ENCODE results near the gene NNMT.

Gene NNMT

DNA sequence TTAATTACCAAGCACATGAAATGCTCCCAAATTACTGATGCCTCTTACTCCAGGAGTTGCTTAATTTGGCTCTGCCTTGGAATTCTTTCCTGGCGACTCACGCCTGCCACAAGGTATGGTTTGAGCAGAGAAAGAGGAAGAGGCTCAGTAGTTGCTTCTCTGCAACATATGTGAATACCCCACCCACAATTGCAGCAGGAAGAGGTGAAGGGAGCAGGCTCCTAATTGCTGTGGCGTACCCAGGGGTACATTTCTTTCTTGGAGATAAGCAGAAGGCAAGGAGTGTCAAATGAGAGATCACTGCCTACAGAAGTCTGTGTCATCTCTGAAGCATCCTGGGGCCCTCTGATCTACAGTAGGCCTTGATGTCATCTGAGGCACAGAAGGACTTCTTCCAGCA, 10.6 kb upstream of the NNMT start:
- H3K4me3 ChIP-seq (ENCODE audit: low read length): no peak overlapping the region
- TF ChIP-seq ZNF274 (IDR thresholded peaks at IDR 0.05; ENCODE audit: low read depth, low read length): no peak

DNA sequence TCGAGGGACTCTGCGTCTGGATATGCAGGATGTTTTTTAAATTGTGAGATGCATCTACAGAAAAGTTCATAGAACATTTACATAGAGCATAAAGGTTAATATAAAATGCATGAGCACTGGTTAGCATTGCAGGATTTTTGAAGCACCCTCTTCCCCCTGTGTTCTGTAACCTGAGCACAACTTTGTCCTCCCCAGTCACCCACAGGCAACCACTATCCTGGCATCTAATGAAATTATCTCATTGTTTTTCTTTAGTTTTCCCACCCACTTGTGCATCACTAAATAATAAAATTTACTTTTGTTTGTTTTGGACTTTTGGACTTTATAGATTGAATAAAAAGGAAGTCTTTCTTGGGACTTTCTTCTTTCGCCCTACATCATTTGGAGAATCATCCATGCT, 10.0 kb upstream of the NNMT start:
- TF ChIP-seq ZNF274 (IDR thresholded peaks at IDR 0.05; ENCODE audit: low read depth, low read length): no peak

DNA sequence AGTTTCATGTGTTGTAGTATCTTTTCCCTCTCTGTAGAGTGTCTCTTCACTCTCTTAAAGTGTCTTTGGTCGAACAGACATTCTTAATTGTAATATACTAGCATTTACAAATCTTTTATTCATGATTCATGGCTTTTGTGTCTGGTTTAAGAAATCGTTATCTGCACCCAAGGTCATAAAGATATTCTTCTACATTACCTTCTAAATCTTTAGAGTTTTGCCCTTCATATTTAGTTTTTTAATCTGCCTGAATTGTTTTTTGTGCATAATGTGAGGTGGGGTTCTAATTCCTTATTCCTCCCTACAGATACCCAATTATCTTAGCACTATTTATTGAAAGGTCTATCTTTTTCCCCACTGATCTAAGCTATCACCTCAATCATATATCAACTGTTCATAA, 9.0 kb upstream of the NNMT start:
- no peak overlapping the region for H3K4me3 ChIP-seq (ENCODE audit: low read length)
- TF ChIP-seq ZNF274 (IDR thresholded peaks at IDR 0.05; ENCODE audit: low read depth, low read length): no peak

More for the DNA sequence above, 10.0 kb upstream of the NNMT start:
- no peak overlapping the region for H3K4me3 ChIP-seq (ENCODE audit: low read length)

DNA sequence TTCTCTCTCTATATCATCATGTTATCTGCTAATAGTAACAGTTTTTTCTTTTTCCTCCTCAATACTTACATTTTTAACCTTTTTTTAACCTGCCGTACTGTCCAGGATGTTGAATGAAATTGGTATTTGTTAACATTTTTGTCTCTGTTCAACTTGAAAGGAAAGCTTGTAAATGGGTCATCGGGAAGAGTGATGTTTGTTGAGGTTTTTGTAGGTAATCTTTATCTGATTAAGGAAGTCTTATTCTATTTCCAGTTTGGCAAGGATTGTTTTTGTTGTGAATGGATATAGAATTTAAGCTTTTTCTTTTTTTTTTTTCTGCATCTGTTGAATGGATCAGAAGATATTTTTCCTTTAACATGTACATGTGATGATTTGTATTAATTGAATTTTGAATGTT, 8.1 kb upstream of the NNMT start:
- no peak for TF ChIP-seq ZNF274 (IDR thresholded peaks at IDR 0.05; ENCODE audit: low read depth, low read length)
- no peak overlapping the region for H3K4me3 ChIP-seq (ENCODE audit: low read length)

DNA sequence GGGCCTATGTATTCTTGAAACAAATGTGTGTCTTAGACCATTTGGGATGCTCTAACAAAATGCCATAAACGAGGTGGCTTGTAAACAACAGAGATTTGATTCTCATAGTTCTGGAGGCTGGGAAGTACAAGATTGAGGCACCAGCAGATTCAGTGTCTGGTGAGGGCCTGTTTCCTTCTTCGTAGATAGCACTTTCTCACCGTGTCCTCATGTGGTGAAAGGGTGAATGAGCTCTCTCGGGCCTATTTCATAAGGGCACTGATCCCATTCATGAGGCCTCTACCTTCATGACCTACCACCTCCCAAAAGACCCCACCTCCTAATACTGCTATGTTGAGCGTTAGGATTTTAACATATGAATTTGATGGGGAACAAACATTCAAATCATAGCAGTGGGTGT, 6.4 kb upstream of the NNMT start:
- no peak for TF ChIP-seq ZNF274 (IDR thresholded peaks at IDR 0.05; ENCODE audit: low read depth, low read length)
- H3K4me3 ChIP-seq (ENCODE audit: low read length): no peak overlapping the region

DNA sequence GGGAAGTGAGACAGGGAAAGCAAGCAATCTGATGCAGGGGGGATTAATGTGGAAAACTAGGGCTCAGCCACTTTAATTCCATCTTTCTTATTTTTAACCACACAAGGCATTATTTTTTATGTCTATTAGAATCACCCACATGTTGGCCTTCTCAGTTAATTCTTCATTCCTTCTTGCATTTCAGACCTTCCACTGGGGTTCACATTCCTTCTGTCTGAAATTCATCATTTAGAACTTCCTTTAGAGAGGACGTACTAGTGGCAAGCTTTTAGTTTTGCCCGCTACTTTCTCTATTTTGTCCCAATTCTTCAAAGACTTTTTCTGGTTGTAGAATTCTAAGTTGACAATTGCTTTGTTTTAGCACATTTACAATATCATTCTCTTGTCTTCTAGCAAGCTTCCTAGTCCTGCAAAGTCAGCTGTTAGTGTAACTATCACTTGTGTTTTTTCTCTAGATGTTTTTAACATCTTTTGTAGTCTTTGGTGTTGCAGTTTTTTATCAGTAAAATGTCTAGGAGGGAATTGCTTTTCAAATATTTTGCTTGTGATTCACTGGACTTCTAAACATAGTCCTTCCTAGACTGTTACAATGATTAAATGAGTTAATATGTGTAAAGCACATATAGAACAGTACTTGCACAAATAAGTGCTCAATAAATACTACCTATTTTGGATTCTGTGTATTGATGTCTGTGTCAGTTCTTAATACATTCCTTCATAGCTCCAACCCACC, 5.5 kb upstream of the NNMT start:
- H3K4me3 ChIP-seq (ENCODE audit: low read length): no peak overlapping the region
- no peak for TF ChIP-seq ZNF274 (IDR thresholded peaks at IDR 0.05; ENCODE audit: low read depth, low read length)

DNA sequence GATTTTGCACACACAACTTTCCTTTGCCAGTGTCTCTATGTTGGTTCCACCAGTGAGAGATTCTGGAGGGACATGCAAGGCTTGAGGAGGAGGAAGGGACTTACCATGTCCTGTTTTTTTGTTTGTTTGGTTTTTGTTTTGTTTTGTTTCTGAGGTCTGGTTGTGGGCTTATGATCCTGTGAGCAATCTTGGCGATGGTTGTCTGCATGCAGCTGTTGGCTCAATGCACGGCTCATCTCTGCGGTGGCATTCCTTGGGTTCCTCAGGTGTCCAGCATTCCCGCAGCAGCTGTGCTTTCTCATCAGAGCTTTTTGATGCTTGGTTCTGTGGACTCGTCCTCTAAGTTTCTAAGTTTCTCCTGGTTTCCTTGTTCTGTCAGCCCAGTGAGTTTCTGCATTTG, 4.8 kb upstream of the NNMT start:
- no peak overlapping the region for H3K4me3 ChIP-seq (ENCODE audit: low read length)
- TF ChIP-seq ZNF274 (IDR thresholded peaks at IDR 0.05; ENCODE audit: low read depth, low read length): no peak

DNA sequence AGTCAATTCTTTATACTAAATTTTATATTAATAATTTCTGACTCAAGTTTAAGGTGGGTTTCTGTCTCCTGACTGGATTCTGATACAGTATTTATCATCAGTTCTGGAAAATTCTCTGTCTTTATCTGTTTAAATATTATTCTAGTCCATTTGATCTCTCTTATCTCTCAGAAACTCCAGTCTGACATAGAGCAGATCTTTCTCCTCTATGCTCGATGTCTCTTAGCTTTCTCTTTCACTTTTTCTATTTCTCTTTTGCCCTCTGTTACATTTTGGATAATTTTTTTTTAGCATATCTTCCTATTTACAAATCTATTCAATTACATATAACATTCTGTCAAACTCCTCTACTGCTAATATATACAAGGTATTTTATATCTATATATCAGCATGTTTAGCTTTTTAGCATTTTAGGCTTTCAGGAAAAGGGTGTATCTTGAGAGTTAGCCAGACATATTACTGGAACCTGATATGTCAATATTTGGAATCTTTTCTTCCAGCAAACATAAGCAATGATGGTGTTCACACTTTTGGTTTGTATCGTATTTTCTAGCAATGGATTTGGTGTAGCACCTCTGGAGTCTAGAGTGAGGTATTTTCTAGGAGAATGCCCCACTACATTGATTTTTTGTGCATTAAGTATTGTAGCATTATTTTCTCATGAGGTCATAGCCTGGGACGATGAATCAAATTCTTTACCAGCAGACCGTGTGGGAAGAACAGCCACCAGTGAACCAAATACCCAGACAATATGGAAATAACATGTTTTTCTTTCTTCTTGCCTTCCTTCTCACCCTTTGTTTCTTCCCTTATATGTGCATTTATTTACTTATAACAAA, 4.1 kb upstream of the NNMT start:
- no peak overlapping the region for H3K4me3 ChIP-seq (ENCODE audit: low read length)
- no peak for TF ChIP-seq ZNF274 (IDR thresholded peaks at IDR 0.05; ENCODE audit: low read depth, low read length)

DNA sequence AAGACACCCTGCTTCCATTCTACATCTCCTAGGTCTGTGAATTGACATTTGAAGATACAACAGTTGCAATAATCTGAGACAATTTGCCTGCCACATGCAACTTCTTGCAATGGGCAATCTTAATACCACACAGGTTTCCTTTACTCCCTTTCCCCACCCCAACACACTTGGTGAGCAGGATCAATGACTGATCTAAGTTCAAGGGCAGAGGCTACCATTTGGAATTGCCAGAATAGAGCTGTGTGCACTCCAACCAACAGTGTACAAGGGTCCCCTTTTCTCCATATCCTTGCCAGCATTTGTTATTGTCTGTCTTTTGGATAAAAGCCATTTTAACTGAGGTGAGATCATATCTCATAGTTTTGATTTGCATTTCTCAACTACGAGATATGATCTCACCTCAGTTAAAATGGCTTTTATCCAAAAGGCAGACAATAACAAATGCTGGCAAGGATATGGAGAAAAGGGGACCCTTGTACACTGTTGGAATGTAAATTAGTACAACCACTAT, 2.9 kb upstream of the NNMT start:
- no peak for TF ChIP-seq ZNF274 (IDR thresholded peaks at IDR 0.05; ENCODE audit: low read depth, low read length)
- H3K4me3 ChIP-seq (ENCODE audit: low read length): no peak overlapping the region

DNA sequence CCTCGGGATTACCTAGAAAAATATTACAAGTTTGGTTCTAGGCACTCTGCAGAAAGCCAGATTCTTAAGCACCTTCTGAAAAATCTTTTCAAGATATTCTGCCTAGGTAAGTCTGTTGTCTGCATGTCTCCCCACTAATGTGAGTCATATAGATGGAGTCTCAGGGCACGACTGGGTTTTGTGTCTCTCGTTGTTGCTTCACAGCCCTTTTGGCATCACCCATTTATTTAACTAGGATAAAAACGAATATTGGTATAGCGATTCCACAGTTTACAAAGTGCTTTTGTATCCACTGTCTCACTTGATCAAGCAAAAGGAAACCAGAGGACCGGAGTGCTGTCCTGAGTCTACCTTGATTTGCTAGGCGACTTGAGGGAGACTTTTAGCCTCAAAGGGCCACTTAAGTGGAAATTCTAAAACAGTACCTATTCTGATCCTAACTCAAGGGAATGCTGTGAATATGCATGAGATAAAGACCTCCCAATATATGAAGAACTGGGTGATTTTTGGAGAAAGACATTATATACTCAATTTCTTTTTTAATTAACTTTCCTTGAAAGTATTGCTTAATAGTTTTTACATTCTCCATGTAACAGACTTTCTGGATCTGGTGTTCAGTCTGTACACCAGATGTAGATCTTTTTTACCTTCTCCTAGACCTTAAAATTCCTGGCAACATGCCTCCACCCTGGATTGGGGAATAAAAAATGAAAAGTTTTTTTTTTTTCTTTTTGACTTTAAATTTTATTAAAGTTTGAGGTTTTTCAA, 590 bp downstream of the NNMT start:
- TF ChIP-seq ZNF274 (IDR thresholded peaks at IDR 0.05; ENCODE audit: low read depth, low read length): no peak

DNA sequence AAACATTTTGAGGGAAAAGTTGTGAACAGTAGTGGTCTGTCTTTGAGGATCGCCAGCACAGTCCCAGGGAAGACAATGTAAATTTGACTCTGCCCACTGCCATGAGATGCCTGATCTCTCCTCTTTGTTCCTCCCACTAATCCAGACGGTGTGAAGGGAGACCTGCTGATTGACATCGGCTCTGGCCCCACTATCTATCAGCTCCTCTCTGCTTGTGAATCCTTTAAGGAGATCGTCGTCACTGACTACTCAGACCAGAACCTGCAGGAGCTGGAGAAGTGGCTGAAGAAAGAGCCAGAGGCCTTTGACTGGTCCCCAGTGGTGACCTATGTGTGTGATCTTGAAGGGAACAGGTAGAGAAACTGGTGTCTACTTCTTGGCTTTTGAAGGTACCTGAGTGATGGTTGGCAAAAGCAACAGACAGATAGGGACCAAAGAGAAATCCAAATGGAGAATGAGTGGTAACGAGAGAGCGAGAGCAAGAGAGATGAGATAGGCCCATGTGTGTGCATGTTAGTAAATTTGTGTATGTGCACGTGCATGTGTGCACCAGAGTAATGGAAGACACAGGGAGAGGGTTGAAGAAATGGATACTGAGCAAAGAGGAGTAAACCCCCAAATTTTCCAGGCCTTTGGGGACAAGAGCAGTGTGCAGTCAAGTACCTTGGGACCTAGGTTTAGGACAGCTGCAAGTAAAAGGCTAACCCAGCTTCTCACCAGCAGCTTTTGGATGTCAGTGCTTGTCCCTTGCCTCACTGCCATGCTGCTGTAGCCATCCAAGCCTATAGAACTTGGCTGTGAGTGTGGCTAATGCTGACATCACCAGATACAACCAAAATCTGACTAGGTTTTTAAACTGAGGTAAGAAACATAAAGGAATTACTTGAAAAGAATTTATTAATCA, 1.9 kb downstream of the NNMT start:
- TF ChIP-seq ZNF274 (IDR thresholded peaks at IDR 0.05; ENCODE audit: low read depth, low read length): no peak
- H3K4me3 ChIP-seq (ENCODE audit: low read length): no peak overlapping the region

More for the DNA sequence above, 590 bp downstream of the NNMT start:
- no peak overlapping the region for H3K4me3 ChIP-seq (ENCODE audit: low read length)

DNA sequence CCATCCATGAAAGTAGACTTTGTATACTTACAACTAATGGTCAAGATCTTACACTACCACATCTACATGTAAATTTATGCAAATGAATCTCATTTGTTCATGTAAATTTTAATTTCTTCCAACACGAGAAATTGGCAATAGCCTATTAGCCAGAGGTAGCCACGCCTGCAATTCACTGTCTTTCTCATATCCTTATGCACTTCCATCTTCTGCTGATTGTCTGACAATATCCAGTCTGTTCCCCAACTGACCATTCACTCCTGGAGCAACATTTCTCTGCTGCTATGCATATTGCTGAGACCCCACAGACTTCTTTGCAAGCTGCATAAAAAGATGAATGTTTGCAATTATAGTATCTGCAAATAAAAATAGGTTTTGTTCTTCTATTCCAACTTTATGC, 2.5 kb downstream of the NNMT start:
- no peak for TF ChIP-seq ZNF274 (IDR thresholded peaks at IDR 0.05; ENCODE audit: low read depth, low read length)
- no peak overlapping the region for H3K4me3 ChIP-seq (ENCODE audit: low read length)

DNA sequence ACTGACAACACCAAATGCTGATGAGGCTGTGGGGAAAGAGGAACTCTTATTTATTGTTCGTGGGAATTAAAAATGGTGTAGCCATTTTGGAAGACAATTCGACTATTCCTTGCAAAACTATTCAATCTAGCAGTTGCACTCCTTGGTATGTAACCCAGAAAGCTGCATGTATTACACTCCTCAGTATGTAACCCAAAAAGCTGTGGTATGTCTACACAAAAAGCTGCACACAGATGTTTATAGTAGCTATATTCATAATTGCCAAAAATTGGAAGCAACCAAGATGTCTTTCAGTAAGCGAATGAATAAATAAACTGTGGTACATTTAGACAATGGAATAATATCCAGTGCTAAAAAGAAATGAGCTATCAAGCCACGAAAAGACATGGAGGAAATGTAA, 4.9 kb downstream of the NNMT start:
- H3K4me3 ChIP-seq (ENCODE audit: low read length): no peak overlapping the region

More for the DNA sequence above, 4.9 kb downstream of the NNMT start:
- TF ChIP-seq ZNF274 (IDR thresholded peaks at IDR 0.05; ENCODE audit: low read depth, low read length): no peak
